Smooth muscle cell (in vitro differentiated cells): ENCODE data around the gene TP53I11. TPM values are rescaled to one million over a fixed set of nuclear protein-coding genes. Genes with fewer than 3 reads are reported as not detected.

Experiments used
- DNase-seq: peaks from one replicate; lab custom pipeline; 2025; ENCODE audit not compliant: unreplicated experiment; lab: John Stamatoyannopoulos, UW
- H2AFZ ChIP-seq: fragments of 200-600 bp; sonication (generic); 2 replicates; pipeline ENCODE4 v1.6.0; 2016; ENCODE audit warnings: antibody characterized with exemption, low read depth, mild to moderate bottlenecking
- H3F3A ChIP-seq: fragments of 200-600 bp; sonication (generic); 2 replicates; pipeline ENCODE4 v1.6.0; 2017; ENCODE audit warnings: antibody characterized with exemption, low read depth
- H3K27ac ChIP-seq: fragments of 200-600 bp; sonication (generic); 2 replicates; pipeline ENCODE4 v1.5.1; 2016; ENCODE audit warnings: low read depth, mild to moderate bottlenecking
- H3K27me3 ChIP-seq: fragments of 200-600 bp; sonication (generic); 2 replicates; pipeline ENCODE4 v1.6.1; 2016; ENCODE audit warnings: low read depth, mild to moderate bottlenecking
- H3K36me3 ChIP-seq: fragments of 200-600 bp; sonication (generic); 2 replicates; pipeline ENCODE4 v1.5.1; 2016; ENCODE audit warnings: low read depth
- H3K4me1 ChIP-seq: fragments of 200-600 bp; sonication (generic); 2 replicates; pipeline ENCODE4 v1.5.1; 2016; ENCODE audit warnings: low read depth
- H3K4me2 ChIP-seq: fragments of 200-600 bp; sonication (generic); 2 replicates; pipeline ENCODE4 v1.6.0; 2016; ENCODE audit warnings: mild to moderate bottlenecking
- H3K4me3 ChIP-seq: fragments of 200-600 bp; sonication (generic); 2 replicates; pipeline ENCODE4 v1.5.1; 2016; ENCODE audit warnings: mild to moderate bottlenecking
- H3K79me2 ChIP-seq: fragments of 200-600 bp; sonication (generic); 2 replicates; pipeline ENCODE4 v1.6.0; 2016; ENCODE audit warnings: low read depth, mild to moderate bottlenecking
- H3K9ac ChIP-seq: fragments of 200-600 bp; sonication (generic); 2 replicates; pipeline ENCODE4 v1.6.0; 2016; ENCODE audit warnings: low read depth
- H3K9me3 ChIP-seq: fragments of 200-600 bp; sonication (generic); replicated peaks from 2 replicates; pipeline ENCODE4 v1.5.1; 2016; ENCODE audit warnings: low read depth
- H4K20me1 ChIP-seq: fragments of 200-600 bp; sonication (generic); 2 replicates; pipeline ENCODE4 v1.6.0; 2016; ENCODE audit warnings: low read depth
- CTCF ChIP-seq: fragments of 200-600 bp; sonication (generic); IDR thresholded peaks from 2 replicates; pipeline ENCODE4 v1.5.1; 2017; ENCODE audit warnings: borderline replicate concordance, mild to moderate bottlenecking, antibody characterized with exemption; ENCODE audit not compliant: insufficient read depth, poor library complexity, severe bottlenecking
- WGBS: methylation state at CpG from one replicate; pipeline ENCODE4 v1.1.7; 2016; ENCODE audit warnings: low lambda C conversion rate; 5-methylcytosine and 5-hydroxymethylcytosine counted together
- polyA plus RNA-seq: library from polyadenylated mRNA; unstranded; fragments of >200 nt; fragmentation: Nextera tagmentation; extraction: Ambion mirVana; gene quantifications from 2 replicates; pipeline ENCODE4 v1.2.1, GENCODE V29; 2016
- total RNA-seq: library from RNA; depleted of rRNA; stranded (reverse); fragments of >200 nt; gene quantifications from 2 replicates; pipeline ENCODE4 v1.2.3, GENCODE V29; 2014

TP53I11 gene
- total and polyA plus RNA-seq, 2 experiments from 2014 or later = 14.2 to 61.2 TPM

- Histone ChIP-seq H2AFZ (no peak overlapping the region), H3K36me3 (no peaks in the 10 kb centered on the region), H3K27ac (no peak overlapping the region), H3K79me2 (no peaks in the 10 kb centered on the region), H3K27me3 (no peaks in the 10 kb centered on the region), H3F3A (no peaks in the 10 kb centered on the region), H3K9ac (no peak overlapping the region), H3K9me3 (no peaks in the 10 kb centered on the region), H3K4me2 (no peak overlapping the region), H4K20me1 (no peaks in the 10 kb centered on the region), H3K4me1 (peaks cover 9% of the 10 kb centered on the region), H3K4me3 (no peak overlapping the region)
- peak; percentile 11 for DNase-seq
- 37% methylated on average over 16 of the region's 16 CpGs for WGBS
- TF ChIP-seq CTCF = peak; percentile 84
These were observed 23.5 kb downstream of the TP53I11 start for GRCh38 chr11:44927174-44927661.

GRCh38 chr11:44926036-44926435 is 24.6 kb downstream of the TP53I11 start:
- Histone ChIP-seq H4K20me1 (no peaks in the 10 kb centered on the region), H3F3A (no peaks in the 10 kb centered on the region), H3K9ac (no peak overlapping the region), H3K4me3 (no peak overlapping the region), H2AFZ (no peak overlapping the region), H3K27ac (no peak overlapping the region), H3K4me1 (peaks cover under 1% of the 10 kb centered on the region), H3K36me3 (no peaks in the 10 kb centered on the region), H3K27me3 (no peaks in the 10 kb centered on the region), H3K4me2 (no peak overlapping the region), H3K9me3 (no peaks in the 10 kb centered on the region), H3K79me2 (no peaks in the 10 kb centered on the region)
- DNase-seq = no peak
- TF ChIP-seq CTCF = no peak
- WGBS = 85% methylated on average over 8 of the region's 8 CpGs

- H3K4me2 ChIP-seq = no peak overlapping the region
- TF ChIP-seq CTCF = no peak
- H3K9ac ChIP-seq = no peak overlapping the region
- no peak overlapping the region for H3K4me3 ChIP-seq
- no peaks in the 10 kb centered on the region for H3K79me2 ChIP-seq
- H3K27me3 ChIP-seq = no peaks in the 10 kb centered on the region
- no peak overlapping the region for H3K27ac ChIP-seq
- no peak overlapping the region for H2AFZ ChIP-seq
- no peaks in the 10 kb centered on the region for H3K9me3 ChIP-seq
- no peak for DNase-seq
- H4K20me1 ChIP-seq = no peaks in the 10 kb centered on the region
- H3K4me1 ChIP-seq = no peaks in the 10 kb centered on the region
- WGBS = 100% methylated on average over 3 of the region's 3 CpGs
- no peaks in the 10 kb centered on the region for H3F3A ChIP-seq
- no peaks in the 10 kb centered on the region for H3K36me3 ChIP-seq
These were observed 26.9 kb downstream of the TP53I11 start for GRCh38 chr11:44923806-44924205.

- Histone ChIP-seq H3K79me2 (no peaks in the 10 kb centered on the region), H3K27ac (no peak overlapping the region), H3K4me2 (no peak overlapping the region), H3K36me3 (no peaks in the 10 kb centered on the region), H3F3A (no peaks in the 10 kb centered on the region), H3K9me3 (no peaks in the 10 kb centered on the region), H4K20me1 (no peaks in the 10 kb centered on the region), H3K27me3 (no peaks in the 10 kb centered on the region), H3K9ac (no peak overlapping the region), H3K4me3 (no peak overlapping the region), H2AFZ (no peak overlapping the region), H3K4me1 (no peaks in the 10 kb centered on the region)
- no peak for TF ChIP-seq CTCF
- DNase-seq = no peak
- 81% methylated on average over 7 of the region's 7 CpGs for WGBS
These were observed 27.6 kb downstream of the TP53I11 start for GRCh38 chr11:44923115-44923514.
